Putamen (tissue), 1 donor: ENCODE data around the gene ECT2L.

ENCODE experiments used
- DNase-seq: peaks from one replicate; pipeline ENCODE4 v3.0.0-alpha.2; 2016; ENCODE audit warnings: low spot score

The ECT2L gene

GRCh38 chr6:138805016-138805765 is 9.3 kb downstream of the ECT2L start:
- no peak for DNase-seq

GRCh38 chr6:138806889-138807288 is 11.0 kb downstream of the ECT2L start:
- no peak for DNase-seq

- no peak for DNase-seq
Measured at GRCh38 chr6:138809677-138810076, 13.8 kb downstream of the ECT2L start.

GRCh38 chr6:138811866-138812265 is 16.0 kb downstream of the ECT2L start:
- DNase-seq = no peak

- DNase-seq = no peak
Measured at GRCh38 chr6:138814179-138814834, 18.4 kb downstream of the ECT2L start.

GRCh38 chr6:138815221-138815620 is 19.3 kb downstream of the ECT2L start:
- DNase-seq = no peak

GRCh38 chr6:138815797-138816528 is 20.1 kb downstream of the ECT2L start:
- DNase-seq = peak; percentile 40

GRCh38 chr6:138817799-138818198 is 21.9 kb downstream of the ECT2L start:
- DNase-seq = no peak

GRCh38 chr6:138818496-138819194 is 22.8 kb downstream of the ECT2L start:
- no peak for DNase-seq

- DNase-seq = no peak
Measured at GRCh38 chr6:138821519-138821918, 25.6 kb downstream of the ECT2L start.

GRCh38 chr6:138824482-138825144 is 28.7 kb downstream of the ECT2L start:
- no peak for DNase-seq

- DNase-seq = no peak
Measured at GRCh38 chr6:138830248-138830647, 34.4 kb downstream of the ECT2L start.

GRCh38 chr6:138832182-138832581 is 36.3 kb downstream of the ECT2L start:
- DNase-seq = no peak

- peak; percentile 12 for DNase-seq
Measured at GRCh38 chr6:138833816-138834539, 38.1 kb downstream of the ECT2L start.

GRCh38 chr6:138837246-138837645 is 41.4 kb downstream of the ECT2L start:
- no peak for DNase-seq

- DNase-seq = peak; percentile 11
Measured at GRCh38 chr6:138844192-138844591, 48.3 kb downstream of the ECT2L start.

GRCh38 chr6:138847884-138848283 is 52.0 kb downstream of the ECT2L start:
- DNase-seq = no peak

GRCh38 chr6:138848461-138848860 is 52.6 kb downstream of the ECT2L start:
- no peak for DNase-seq

- no peak for DNase-seq
Measured at GRCh38 chr6:138849791-138850190, 53.9 kb downstream of the ECT2L start.

- no peak for DNase-seq
Measured at GRCh38 chr6:138856654-138857053, 60.8 kb downstream of the ECT2L start.

- no peak for DNase-seq
Measured at GRCh38 chr6:138857775-138858174, 61.9 kb downstream of the ECT2L start.
